ENCODE measurements around the gene PTPN6. TPM values are rescaled to one million over a fixed set of nuclear protein-coding genes. Genes with fewer than 3 reads are reported as not detected.

The PTPN6 gene
- total and polyA plus RNA-seq, 9 of the 15 experiments (the other 6 are each of a cell fraction or from before 2014, with no cell fraction given): 1.5 to 5.1 (median 3.9) TPM

DNA sequence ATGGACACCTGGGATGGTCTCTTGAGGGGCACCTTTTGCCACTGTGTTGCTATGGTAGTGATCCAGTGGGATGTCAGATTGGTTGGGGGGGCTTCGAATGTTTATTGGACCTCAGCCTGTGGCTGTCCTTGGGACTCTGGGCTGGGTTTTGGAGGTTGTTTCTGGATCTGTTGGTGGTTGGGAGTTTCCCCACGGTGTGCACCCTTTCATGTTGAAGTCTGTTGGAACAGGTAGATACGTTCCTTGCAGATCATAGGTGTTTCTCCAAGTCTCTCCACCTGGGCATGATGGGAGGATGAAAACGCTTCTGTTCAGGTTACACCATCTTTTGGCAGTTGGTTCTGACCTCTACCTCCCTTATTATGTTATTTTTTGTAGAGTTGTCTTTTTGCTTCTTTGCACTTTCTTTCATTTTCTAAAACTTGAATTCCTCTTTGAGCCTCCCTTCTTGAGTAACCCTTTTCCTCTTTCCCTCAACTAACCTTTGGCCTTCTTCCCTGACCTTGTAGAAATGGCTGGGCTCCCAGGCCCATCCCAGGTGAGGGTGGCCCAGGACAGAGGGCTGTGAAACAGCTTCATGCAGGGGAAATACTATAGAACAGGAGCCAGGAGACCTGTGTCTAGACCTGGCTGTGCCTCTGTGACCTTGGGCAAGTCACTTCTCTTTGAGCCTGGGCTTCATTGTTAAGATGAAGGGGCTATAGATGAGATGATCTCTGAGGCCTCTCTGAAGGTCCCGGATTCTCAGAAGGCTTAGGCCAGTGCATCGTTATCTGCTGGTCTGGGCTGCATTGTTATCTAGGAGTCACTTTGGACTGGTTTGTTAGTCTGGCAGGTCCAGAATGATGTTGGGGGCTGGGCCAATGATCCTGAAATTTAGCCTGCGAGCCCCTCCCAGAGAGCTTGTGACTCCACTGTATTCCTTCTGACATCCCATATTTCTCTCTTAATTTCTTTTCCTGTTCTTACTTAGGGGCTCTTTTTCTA lies 21.4 kb upstream of the PTPN6 start (continued):
- TF ChIP-seq, protein P1, sequence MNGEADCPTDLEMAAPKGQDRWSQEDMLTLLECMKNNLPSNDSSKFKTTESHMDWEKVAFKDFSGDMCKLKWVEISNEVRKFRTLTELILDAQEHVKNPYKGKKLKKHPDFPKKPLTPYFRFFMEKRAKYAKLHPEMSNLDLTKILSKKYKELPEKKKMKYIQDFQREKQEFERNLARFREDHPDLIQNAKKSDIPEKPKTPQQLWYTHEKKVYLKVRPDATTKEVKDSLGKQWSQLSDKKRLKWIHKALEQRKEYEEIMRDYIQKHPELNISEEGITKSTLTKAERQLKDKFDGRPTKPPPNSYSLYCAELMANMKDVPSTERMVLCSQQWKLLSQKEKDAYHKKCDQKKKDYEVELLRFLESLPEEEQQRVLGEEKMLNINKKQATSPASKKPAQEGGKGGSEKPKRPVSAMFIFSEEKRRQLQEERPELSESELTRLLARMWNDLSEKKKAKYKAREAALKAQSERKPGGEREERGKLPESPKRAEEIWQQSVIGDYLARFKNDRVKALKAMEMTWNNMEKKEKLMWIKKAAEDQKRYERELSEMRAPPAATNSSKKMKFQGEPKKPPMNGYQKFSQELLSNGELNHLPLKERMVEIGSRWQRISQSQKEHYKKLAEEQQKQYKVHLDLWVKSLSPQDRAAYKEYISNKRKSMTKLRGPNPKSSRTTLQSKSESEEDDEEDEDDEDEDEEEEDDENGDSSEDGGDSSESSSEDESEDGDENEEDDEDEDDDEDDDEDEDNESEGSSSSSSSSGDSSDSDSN (IDR thresholded peaks at IDR 0.05; ENCODE audit: borderline replicate concordance in 1 of 2, low read depth in 2 of 2, low read length in 2 of 2): no peak
- TF ChIP-seq ZNF436 (CRISPR knock-in tag; IDR thresholded peaks at IDR 0.05): no peak
- TF ChIP-seq TSC22D4 (tag; IDR thresholded peaks at IDR 0.05): no peak
- no peak for TF ChIP-seq MCM3 (IDR thresholded peaks at IDR 0.05)
- TF ChIP-seq ELF4 (CRISPR knock-in tag; IDR thresholded peaks at IDR 0.05): no peak
- TF ChIP-seq BRD9 (IDR thresholded peaks at IDR 0.05; ENCODE audit: low read depth, partially characterized antibody): no peak
- no peak for TF ChIP-seq NCOA4 (IDR thresholded peaks at IDR 0.05; ENCODE audit: partially characterized antibody)
- TF ChIP-seq, protein P2, sequence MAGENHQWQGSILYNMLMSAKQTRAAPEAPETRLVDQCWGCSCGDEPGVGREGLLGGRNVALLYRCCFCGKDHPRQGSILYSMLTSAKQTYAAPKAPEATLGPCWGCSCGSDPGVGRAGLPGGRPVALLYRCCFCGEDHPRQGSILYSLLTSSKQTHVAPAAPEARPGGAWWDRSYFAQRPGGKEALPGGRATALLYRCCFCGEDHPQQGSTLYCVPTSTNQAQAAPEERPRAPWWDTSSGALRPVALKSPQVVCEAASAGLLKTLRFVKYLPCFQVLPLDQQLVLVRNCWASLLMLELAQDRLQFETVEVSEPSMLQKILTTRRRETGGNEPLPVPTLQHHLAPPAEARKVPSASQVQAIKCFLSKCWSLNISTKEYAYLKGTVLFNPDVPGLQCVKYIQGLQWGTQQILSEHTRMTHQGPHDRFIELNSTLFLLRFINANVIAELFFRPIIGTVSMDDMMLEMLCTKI (IDR thresholded peaks at IDR 0.05; ENCODE audit: partially characterized antibody): no peak
- no peak for TF ChIP-seq XRCC5 (IDR thresholded peaks at IDR 0.05; ENCODE audit: low read depth, low read length)
- no peak for TF ChIP-seq ZBED1 (IDR thresholded peaks at IDR 0.05)
- TF ChIP-seq XRCC4 (IDR thresholded peaks at IDR 0.05; ENCODE audit: extremely low read depth, insufficient read depth, insufficient read length): no peak
- TF ChIP-seq HDAC2 (IDR thresholded peaks at IDR 0.05): 0 out of 2 replicates have a peak, but pooled peaks have one; percentile 64
- TF ChIP-seq E2F1 (CRISPR knock-in tag; IDR thresholded peaks at IDR 0.05): no peak
- TF ChIP-seq ZNF124 (CRISPR knock-in tag; IDR thresholded peaks at IDR 0.05): no peak
- TF ChIP-seq ZFPM2 (CRISPR knock-in tag; IDR thresholded peaks at IDR 0.05): no peak
- no peak for TF ChIP-seq KDM4B (IDR thresholded peaks at IDR 0.05; ENCODE audit: borderline replicate concordance in 2 of 2, low read depth in 1 of 2)
- TF ChIP-seq NFIX (CRISPR knock-in tag; IDR thresholded peaks at IDR 0.05; ENCODE audit: low read depth): no peak
- TF ChIP-seq CBX1 (IDR thresholded peaks at IDR 0.05; ENCODE audit: low read depth): no peak
- no peak for TF ChIP-seq ZNF134 (CRISPR knock-in tag; conservative IDR thresholded peaks at IDR 0.05)
- peak; percentile 33; the same call in 1 of the 2 replicates for TF ChIP-seq TAL1 (IDR thresholded peaks at IDR 0.05)

Data from K562 (cell line).